RWPE2 (cell line): Measurements from ENCODE around the gene FOCAD.

Experiments
- ATAC-seq: fragments of 200-7000 bp; cut with Tn5 transposase; 3 replicates; pipeline ENCODE4 v1.9.1; 2021; ENCODE audit warnings: low read depth
- DNase-seq: peaks from one replicate; pipeline ENCODE4 v3.0.0-alpha.2; 2020; ENCODE audit warnings: low spot score
- H3K27ac ChIP-seq: fragments of 450-650 bp; 2 replicates; pipeline ENCODE4 v1.5.1; 2017; ENCODE audit warnings: mild to moderate bottlenecking; ENCODE audit not compliant: poor library complexity, severe bottlenecking
- H3K27me3 ChIP-seq: fragments of 250-450 bp; sonication (Bioruptor Pico); 2 replicates; pipeline ENCODE4 v1.5.1; 2021; ENCODE audit warnings: mild to moderate bottlenecking, moderate library complexity; ENCODE audit not compliant: insufficient read depth, poor library complexity, severe bottlenecking
- H3K36me3 ChIP-seq: fragments of 250-450 bp; sonication (Bioruptor Pico); 2 replicates; pipeline ENCODE4 v1.5.1; 2020; ENCODE audit warnings: low read depth, mild to moderate bottlenecking, moderate library complexity
- H3K4me1 ChIP-seq: fragments of 250-450 bp; sonication (Bioruptor Pico); 2 replicates; pipeline ENCODE4 v1.5.1; 2021; ENCODE audit warnings: mild to moderate bottlenecking, moderate library complexity; ENCODE audit not compliant: insufficient read depth, poor library complexity, severe bottlenecking
- H3K4me3 ChIP-seq: fragments of 250-450 bp; sonication (Bioruptor Pico); 2 replicates; pipeline ENCODE4 v1.5.1; 2021; ENCODE audit warnings: mild to moderate bottlenecking, moderate library complexity; ENCODE audit not compliant: severe bottlenecking
- H3K9me3 ChIP-seq: fragments of 250-450 bp; sonication (Bioruptor Pico); 2 replicates; pipeline ENCODE4 v1.5.1; 2021; ENCODE audit warnings: mild to moderate bottlenecking, moderate library complexity; ENCODE audit not compliant: severe bottlenecking
- CTCF ChIP-seq: fragments of 450-650 bp; IDR thresholded peaks from one replicate; pipeline ENCODE4 v1.5.1; 2017; ENCODE audit warnings: mild to moderate bottlenecking, moderate library complexity; ENCODE audit not compliant: poor library complexity, severe bottlenecking

FOCAD gene

GRCh38 chr9:20872340-20872977 lies 188.4 kb downstream of the FOCAD start:
- Histone ChIP-seq H3K4me1 (no peaks in the 10 kb centered on the region), H3K27me3 (no peaks in the 10 kb centered on the region), H3K36me3 (peaks cover 5% of the 10 kb centered on the region; the same call in 1 of the 2 replicates), H3K4me3 (no peak overlapping the region), H3K27ac (no peak overlapping the region), H3K9me3 (no peaks in the 10 kb centered on the region)
- no peak for TF ChIP-seq CTCF
- peak; percentile 12; the same call in 1 of the 3 replicates for ATAC-seq
- DNase-seq = no peak

GRCh38 chr9:20873240-20873865 lies 189.3 kb downstream of the FOCAD start:
- no peak for TF ChIP-seq CTCF
- no peaks in the 10 kb centered on the region for H3K4me1 ChIP-seq
- no peak overlapping the region for H3K4me3 ChIP-seq
- no peak for DNase-seq
- no peak for ATAC-seq
- no peaks in the 10 kb centered on the region for H3K9me3 ChIP-seq
- H3K27me3 ChIP-seq = no peaks in the 10 kb centered on the region
- H3K27ac ChIP-seq = no peak overlapping the region
- peaks cover 5% of the 10 kb centered on the region; the same call in 1 of the 2 replicates for H3K36me3 ChIP-seq

GRCh38 chr9:20880271-20880670 lies 196.2 kb downstream of the FOCAD start:
- H3K4me1 ChIP-seq = no peaks in the 10 kb centered on the region
- DNase-seq (no peak), ATAC-seq (no peak)
- H3K27me3 ChIP-seq = no peaks in the 10 kb centered on the region
- TF ChIP-seq CTCF = no peak
- H3K27ac ChIP-seq = no peak overlapping the region
- peaks cover 12% of the 10 kb centered on the region; the same call in 1 of the 2 replicates for H3K36me3 ChIP-seq
- H3K9me3 ChIP-seq = no peaks in the 10 kb centered on the region
- no peak overlapping the region for H3K4me3 ChIP-seq

- H3K27ac ChIP-seq = no peak overlapping the region
- no peaks in the 10 kb centered on the region for H3K9me3 ChIP-seq
- ATAC-seq (no peak), DNase-seq (no peak)
- H3K4me1 ChIP-seq = no peaks in the 10 kb centered on the region
- no peak for TF ChIP-seq CTCF
- no peaks in the 10 kb centered on the region for H3K27me3 ChIP-seq
- H3K4me3 ChIP-seq = no peak overlapping the region
- peaks cover 16% of the 10 kb centered on the region; the same call in 1 of the 2 replicates for H3K36me3 ChIP-seq
Measured at GRCh38 chr9:20880675-20881074, 196.6 kb downstream of the FOCAD start.

DNA sequence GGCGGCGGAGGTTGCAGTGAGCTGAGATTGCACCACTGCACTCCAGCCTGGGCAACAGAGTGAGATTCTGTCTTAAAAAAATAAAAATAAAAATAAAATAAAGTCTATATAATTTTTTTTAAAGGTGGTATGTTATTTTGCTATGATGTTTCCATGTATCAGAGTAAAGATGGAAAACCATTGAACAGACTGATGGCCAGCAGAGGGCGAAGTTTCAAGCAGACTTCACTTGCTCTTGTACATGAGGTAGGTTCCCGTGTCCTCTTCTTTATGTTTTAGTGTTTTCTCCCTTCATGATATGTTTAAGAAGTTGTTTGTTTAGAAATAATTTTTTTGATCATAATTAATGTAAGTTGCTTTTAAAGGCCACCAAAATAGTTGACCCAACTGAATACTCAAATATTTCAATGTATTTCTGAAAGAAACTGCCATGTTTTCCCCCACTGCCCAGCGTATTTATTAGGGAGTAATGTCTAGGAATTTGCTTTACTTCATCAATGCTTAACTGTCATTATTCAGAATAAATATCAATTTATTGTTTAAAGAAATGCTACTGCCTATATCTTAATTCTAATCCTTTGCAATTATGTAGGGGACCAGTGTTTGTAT lies 201.0 kb downstream of the FOCAD start:
- DNase-seq (no peak), ATAC-seq (peak; percentile 55; the same call in 1 of the 3 replicates)
- peaks cover 19% of the 10 kb centered on the region; the same call in 1 of the 2 replicates for H3K36me3 ChIP-seq
- H3K27ac ChIP-seq = no peak overlapping the region
- no peaks in the 10 kb centered on the region for H3K27me3 ChIP-seq
- H3K4me3 ChIP-seq = no peak overlapping the region
- no peaks in the 10 kb centered on the region for H3K4me1 ChIP-seq
- peak; percentile 78 for TF ChIP-seq CTCF
- no peaks in the 10 kb centered on the region for H3K9me3 ChIP-seq
